IMR-90 (cell line): ENCODE results near the gene C16orf74. TPM values are rescaled to one million over a fixed set of nuclear protein-coding genes. Genes with fewer than 3 reads are reported as not detected.
A peak's percentile ranks its signal among the peaks of the same experiment; 100 is the strongest.

ENCODE experiments used
- ATAC-seq: fragments of 200-7000 bp; cut with Tn5 transposase; 2 replicates; pipeline ENCODE4 v1.9.1; 2020; ENCODE audit warnings: low read depth, mild to moderate bottlenecking, moderate library complexity
- BruUV-seq: library from RNA; stranded (reverse); fragments of 400-500 nt; replicated peaks from 2 replicates; lab custom pipeline; 2021; lab: Mats Ljungman, UMichigan
- CTCF ChIA-PET: fragments of 300-600 bp; formaldehyde crosslinking; extraction: SDS; loops from one replicate; lab custom pipeline; 2021; ENCODE audit warnings: antibody characterized with exemption; lab: Yijun Ruan, JAX
- POLR2A ChIA-PET: fragments of 300-600 bp; sonication (Branson Sonifier 250); formaldehyde crosslinking; loops from one replicate; lab custom pipeline; 2022; ENCODE audit warnings: antibody characterized with exemption; ENCODE audit not compliant: unreplicated experiment; lab: Charles Lee
- DNase-seq: peaks from one replicate; pipeline ENCODE4 v3.0.0; 2013
- H2AFZ ChIP-seq: replicated peaks from 2 replicates; pipeline ENCODE3; 2013; ENCODE audit warnings: low read length, mild to moderate bottlenecking; ENCODE audit not compliant: poor library complexity
- H2AK5ac ChIP-seq: 2 replicates; pipeline ENCODE4 v1.6.1; 2013; ENCODE audit warnings: low read depth, low read length, inconsistent platforms
- H2AK9ac ChIP-seq: replicated peaks from 2 replicates; pipeline ENCODE3; 2013; ENCODE audit warnings: mild to moderate bottlenecking, low read depth, low read length, moderate library complexity; ENCODE audit not compliant: poor library complexity
- H2BK120ac ChIP-seq: 2 replicates; pipeline ENCODE4 v1.6.1; 2013; ENCODE audit warnings: low read depth, low read length, inconsistent platforms
- H2BK15ac ChIP-seq: 3 replicates; pipeline ENCODE4 v1.6.1; 2013; ENCODE audit warnings: low read depth, low read length, inconsistent platforms
- H2BK20ac ChIP-seq: 2 replicates; pipeline ENCODE4 v1.6.1; 2013; ENCODE audit warnings: low read depth, mild to moderate bottlenecking, inconsistent platforms, low read length, moderate library complexity
- H2BK5ac ChIP-seq: 2 replicates; pipeline ENCODE4 v1.6.1; 2013; ENCODE audit warnings: mild to moderate bottlenecking, low read depth, low read length, inconsistent platforms; ENCODE audit not compliant: poor library complexity, severe bottlenecking
- H3K14ac ChIP-seq: replicated peaks from 2 replicates; pipeline ENCODE4 v1.6.1; 2013; ENCODE audit warnings: low read depth, low read length, inconsistent platforms
- H3K18ac ChIP-seq: 2 replicates; pipeline ENCODE4 v1.6.1; 2013; ENCODE audit warnings: low read depth, low read length, control low read depth
- H3K23ac ChIP-seq: 2 replicates; pipeline ENCODE4 v1.6.1; 2013; ENCODE audit warnings: low read depth, low read length, inconsistent platforms
- H3K27ac ChIP-seq: 2 replicates; pipeline ENCODE4 v1.5.1; 2013; ENCODE audit warnings: mild to moderate bottlenecking, control low read depth, low read length; ENCODE audit not compliant: insufficient read depth
- H3K27me3 ChIP-seq: 2 replicates; pipeline ENCODE4 v1.6.1; 2013; ENCODE audit warnings: low read length; ENCODE audit not compliant: control insufficient read depth, insufficient read depth
- H3K36me3 ChIP-seq: 2 replicates; pipeline ENCODE4 v1.6.1; 2013; ENCODE audit warnings: low read length, mixed read lengths; ENCODE audit not compliant: control insufficient read depth, insufficient read depth
- H3K4ac ChIP-seq: 2 replicates; pipeline ENCODE4 v1.6.1; 2013; ENCODE audit warnings: low read depth, low read length, inconsistent platforms
- H3K4me1 ChIP-seq: 2 replicates; pipeline ENCODE4 v1.6.1; 2013; ENCODE audit warnings: low read length, mixed read lengths; ENCODE audit not compliant: control insufficient read depth, insufficient read depth
- H3K4me2 ChIP-seq: 2 replicates; pipeline ENCODE4 v1.6.1; 2013; ENCODE audit warnings: low read depth, mild to moderate bottlenecking, control low read depth, low read length, moderate library complexity
- H3K4me3 ChIP-seq: 2 replicates; pipeline ENCODE4 v1.5.1; 2013; ENCODE audit warnings: low read depth, mild to moderate bottlenecking, control low read depth, low read length, moderate library complexity; ENCODE audit not compliant: insufficient read depth
- H3K56ac ChIP-seq: 2 replicates; pipeline ENCODE4 v1.6.1; 2013; ENCODE audit warnings: low read length, inconsistent platforms; ENCODE audit not compliant: insufficient read depth; ENCODE audit errors: extremely low read depth
- H3K79me1 ChIP-seq, 2 experiments: 2 replicates each; pipeline ENCODE4 v1.6.1; 2013; ENCODE audit warnings: low read length in 2 of 2, inconsistent platforms in 1 of 2, low read depth in 1 of 2
- H3K9ac ChIP-seq: 2 replicates; pipeline ENCODE4 v1.6.1; 2013; ENCODE audit warnings: low read depth, low read length, control low read depth
- H3K9me1 ChIP-seq: 2 replicates; pipeline ENCODE4 v1.6.1; 2013; ENCODE audit warnings: low read length, inconsistent platforms; ENCODE audit not compliant: insufficient read depth
- H3K9me3 ChIP-seq: 2 replicates; pipeline ENCODE4 v1.6.1; 2013; ENCODE audit warnings: low read length; ENCODE audit not compliant: control insufficient read depth, insufficient read depth
- H4K20me1 ChIP-seq: 2 replicates; pipeline ENCODE4 v1.6.1; 2013; ENCODE audit warnings: low read length, inconsistent platforms; ENCODE audit not compliant: insufficient read depth
- H4K5ac ChIP-seq: 2 replicates; pipeline ENCODE4 v1.6.1; 2013; ENCODE audit warnings: mild to moderate bottlenecking, low read depth, low read length, control low read depth
- H4K8ac ChIP-seq, 2 experiments: 2 replicates each; pipeline ENCODE4 v1.6.1; 2013; ENCODE audit warnings: low read depth in 2 of 2, low read length in 2 of 2, control low read depth in 1 of 2, inconsistent platforms in 1 of 2
- H4K91ac ChIP-seq: 2 replicates; pipeline ENCODE4 v1.6.1; 2013; ENCODE audit warnings: low read depth, low read length, inconsistent platforms; ENCODE audit not compliant: insufficient read depth
- CTCF ChIP-seq: conservative IDR thresholded peaks from 2 replicates; pipeline ENCODE4 v1.5.1; 2012; ENCODE audit warnings: mild to moderate bottlenecking, low read depth, low read length, improper control_type of control experiment
- NFE2L2 ChIP-seq: fragments of 150-350 bp; IDR thresholded peaks from 2 replicates; pipeline ENCODE4 v1.6.1; 2016; ENCODE audit warnings: low read depth, mild to moderate bottlenecking, low read length
- POLR2A ChIP-seq: IDR thresholded peaks from 2 replicates; pipeline ENCODE4 v1.6.1; 2012; ENCODE audit warnings: mild to moderate bottlenecking, low read depth, low read length
- RCOR1 ChIP-seq: IDR thresholded peaks from 2 replicates; pipeline ENCODE4 v1.6.1; 2012; ENCODE audit warnings: mild to moderate bottlenecking, low read length, improper control_type of control experiment; ENCODE audit not compliant: insufficient replicate concordance
- WGBS, 2 experiments: methylation state at CpG; one replicate each; pipeline versions ENCODE4 v1.1.5 to v1.1.7; 2013; ENCODE audit warnings: missing lambda C conversion rate in 2 of 2; ENCODE audit not compliant: insufficient read length in 1 of 2; ENCODE audit errors: extremely low coverage in 2 of 2; 5-methylcytosine and 5-hydroxymethylcytosine counted together
- dilution Hi-C: fragments of 300-500 bp; cut with HindIII; formaldehyde crosslinking; loops from one replicate; pipeline ENCODE4 v1.14.3; 2018; ENCODE audit warnings: low sequenced_read_pairs; ENCODE audit not compliant: unreplicated experiment
- in situ Hi-C: fragments of 300-500 bp; cut with MboI; formaldehyde crosslinking; loops from 3 replicates; pipeline ENCODE4 v1.14.3; 2019; ENCODE audit warnings: low sequenced_read_pairs, inconsistent platforms, mixed read lengths
- intact Hi-C: fragments of 100-400 bp; cut with micrococcal nuclease; formaldehyde crosslinking; loops from 2 replicates; pipeline ENCODE4 v1.10.0; 2022
- polyA plus RNA-seq, 3 experiments: library from polyadenylated mRNA; depleted of rRNA; stranded (reverse); fragments of >200 nt; gene quantifications; 2 replicates each; pipeline ENCODE4 v1.2.3, GENCODE V29; 2012; ENCODE audit warnings: low replicate concordance in 1 of 3
- total RNA-seq: library from RNA; depleted of rRNA; stranded (reverse); fragments of >200 nt; gene quantifications from 2 replicates; pipeline ENCODE4 v1.2.3, GENCODE V29; 2012

The C16orf74 gene
- total and polyA plus RNA-seq, 2 of the 4 experiments (the other 2 are of a cell fraction) = 4.5 to 12.2 TPM

- ChIA-PET CTCF (no interaction called here), POLR2A (no interaction called here)
- Histone ChIP-seq H3K36me3 (peaks cover 45% of the 10 kb centered on the region), H3K27ac (peak overlapping the region; percentile 66), H3K9me1 (peaks cover 13% of the 10 kb centered on the region; the same call in 1 of the 2 replicates), H2AK5ac (peak overlapping the region; percentile 86), H3K23ac (peak overlapping the region; percentile 97), H4K5ac (no peak overlapping the region), H2AK9ac (peak overlapping the region; percentile 94), H2AFZ (peak overlapping the region; percentile 95), H3K4me1 (peaks cover 2% of the 10 kb centered on the region; the same call in 1 of the 2 replicates), H2BK15ac (no peak overlapping the region), H3K9me3 (no peaks in the 10 kb centered on the region), H3K4me2 (peak overlapping the region; percentile 100), H4K20me1 (peaks cover 73% of the 10 kb centered on the region), H4K8ac (peak overlapping the region; percentile 26 to 84; a peak in 2 of 4 replicates), H3K4me3 (peak overlapping the region; percentile 94), H2BK5ac (peak overlapping the region; percentile 44), H3K56ac (peak overlapping the region; percentile 87), H2BK20ac (no peak overlapping the region), H3K27me3 (no peaks in the 10 kb centered on the region), H2BK120ac (no peak overlapping the region), H3K4ac (peak overlapping the region; percentile 76), H3K79me1 (peaks cover 55 to 75% of the 10 kb centered on the region in 2 experiments), H3K14ac (peak overlapping the region; percentile 83), H4K91ac (peak overlapping the region; percentile 38; the same call in 1 of the 2 replicates), H3K18ac (no peak overlapping the region), H3K9ac (peak overlapping the region; percentile 73)
- peak; percentile 28 for DNase-seq
- ATAC-seq = peak; percentile 48
- in situ Hi-C loops (no loop called here), intact Hi-C loops (loop anchor here (1.0 to 5.0 kb wide), 3 partner anchors 47 to 122 kb away; partner anchors contain the start of gene C16orf74), dilution Hi-C loops (no loop called here)
- TF ChIP-seq CTCF = 0 out of 2 replicates have a peak, but pooled peaks have one; percentile 14
- no peak for TF ChIP-seq NFE2L2
- TF ChIP-seq RCOR1 = no peak
- no peak for TF ChIP-seq POLR2A
- TSS peak; percentile 74 for BruUV-seq
- 0% methylated on average over 13 of the region's 51 CpGs; no CpG with 5 or more reads in 1 of the 2 experiments for WGBS, 2 experiments
These were observed 48.1 kb upstream of the C16orf74 start for GRCh38 chr16:85798901-85799496.
